GM21526 (cell line): ENCODE data around the gene ALG6.
"Not testable (repeated sequence)": the region's sequence is repeated elsewhere in the genome, so short reads cannot be mapped to it uniquely, and the experiment has no call there.

ENCODE experiments used
- ATAC-seq: cut with Tn5 transposase; IDR thresholded peaks from one replicate; pipeline ENCODE4 v1.9.1; 2021; ENCODE audit warnings: moderate library complexity; ENCODE audit not compliant: unreplicated experiment, low FRiP score

ALG6 gene

DNA sequence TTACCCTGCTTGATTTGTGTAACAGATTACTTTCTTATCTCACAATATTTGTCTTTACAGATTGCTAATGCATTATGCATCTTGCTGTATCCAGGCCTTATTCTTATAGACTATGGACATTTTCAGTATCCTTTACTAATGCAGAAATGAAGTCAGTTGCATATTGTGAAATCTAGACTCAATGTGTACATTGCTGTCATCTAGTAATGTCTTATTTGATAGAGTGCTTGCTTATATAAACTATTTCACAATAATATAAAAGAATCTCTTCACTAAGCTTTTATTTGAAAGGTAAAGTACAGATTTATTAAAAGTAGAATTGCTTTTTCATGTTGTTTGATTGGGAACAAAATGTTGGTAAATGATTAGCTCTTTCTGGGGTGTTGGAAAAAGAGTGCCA, 39.6 kb downstream of the ALG6 start:
- ATAC-seq: no peak

DNA sequence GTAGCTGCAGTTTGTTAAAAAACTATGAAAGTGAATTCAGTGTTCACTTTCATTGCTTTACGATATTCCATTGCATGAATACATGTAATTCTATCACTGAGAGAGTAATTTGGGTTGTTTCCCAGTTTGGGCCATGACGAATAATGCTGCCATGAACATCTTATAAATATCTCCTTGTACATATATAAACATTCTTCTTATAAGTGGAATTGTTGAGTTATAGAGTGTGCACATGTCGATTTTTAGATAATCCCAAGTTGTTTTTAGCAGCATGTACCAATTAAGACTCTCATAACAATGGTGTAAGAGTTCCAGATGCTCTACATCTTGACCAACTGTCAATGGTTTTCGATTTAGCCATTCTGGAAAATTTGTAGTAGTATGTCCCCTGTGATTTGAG, 40.9 kb downstream of the ALG6 start:
- no peak for ATAC-seq

GRCh38 chr1:63411066-63411465, 43.6 kb downstream of the ALG6 start:
- no peak for ATAC-seq

GRCh38 chr1:63413394-63413793, 46.0 kb downstream of the ALG6 start:
- ATAC-seq: no peak

GRCh38 chr1:63414691-63415365, 47.4 kb downstream of the ALG6 start:
- ATAC-seq: no peak

DNA sequence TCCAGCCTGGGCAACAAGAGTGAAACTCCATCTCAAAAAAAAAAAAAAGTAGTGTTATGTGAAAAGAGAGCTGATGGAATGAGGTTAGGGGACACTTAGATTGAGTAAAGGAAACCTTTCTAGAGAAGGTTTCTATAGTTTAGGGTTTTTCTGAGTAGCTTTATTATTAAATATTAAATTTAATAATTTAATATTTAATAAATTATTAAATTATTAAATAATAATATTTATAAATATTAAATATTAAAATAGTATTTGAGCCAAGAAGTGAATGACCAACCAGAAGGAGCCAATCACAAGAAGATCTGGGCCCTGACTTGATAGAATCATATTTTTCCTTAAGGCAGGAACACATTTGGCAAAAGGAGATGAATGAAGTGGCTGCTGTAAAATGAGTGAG, 50.7 kb downstream of the ALG6 start:
- ATAC-seq: no peak

DNA sequence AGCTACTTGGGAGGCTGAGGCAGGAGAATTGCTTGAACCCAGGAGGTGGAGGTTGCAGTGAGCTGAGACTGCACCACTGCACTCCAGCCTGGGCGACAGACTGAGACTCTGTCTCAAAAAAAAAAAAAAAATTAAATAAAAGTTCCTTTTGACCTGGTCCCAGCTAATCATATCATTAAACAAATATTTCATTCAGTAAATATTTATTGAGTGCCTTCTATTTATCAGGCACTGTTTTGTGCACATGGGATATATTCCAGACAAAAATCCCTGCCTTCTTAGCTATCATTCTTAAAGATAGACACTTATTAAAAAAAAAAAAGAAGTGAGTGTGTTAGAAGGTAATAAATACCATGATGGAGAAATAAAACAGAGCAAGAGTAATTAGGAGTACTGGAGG, 53.3 kb downstream of the ALG6 start:
- not testable (repeated sequence) for ATAC-seq

GRCh38 chr1:63423649-63424048, 56.2 kb downstream of the ALG6 start:
- no peak for ATAC-seq

DNA sequence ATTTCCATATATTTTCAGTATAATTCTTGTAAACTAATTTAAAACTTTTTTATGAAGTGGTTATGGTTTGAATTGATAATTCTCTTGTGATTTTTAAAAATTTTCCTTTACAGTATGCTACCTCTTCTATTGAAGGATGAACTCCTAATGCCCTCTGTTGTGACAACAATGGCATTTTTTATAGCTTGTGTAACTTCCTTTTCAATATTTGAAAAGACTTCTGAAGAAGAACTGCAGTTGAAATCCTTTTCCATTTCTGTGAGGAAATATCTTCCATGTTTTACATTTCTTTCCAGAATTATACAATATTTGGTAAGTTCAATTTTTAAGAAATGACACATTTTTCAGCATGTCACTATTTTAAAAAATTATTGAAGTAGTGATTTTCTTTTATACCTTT, 61.4 kb downstream of the ALG6 start:
- ATAC-seq: no peak

GRCh38 chr1:63429281-63429680, 61.9 kb downstream of the ALG6 start:
- ATAC-seq: no peak

- no peak for ATAC-seq
These were observed 67.7 kb downstream of the ALG6 start for GRCh38 chr1:63435161-63435560.

DNA sequence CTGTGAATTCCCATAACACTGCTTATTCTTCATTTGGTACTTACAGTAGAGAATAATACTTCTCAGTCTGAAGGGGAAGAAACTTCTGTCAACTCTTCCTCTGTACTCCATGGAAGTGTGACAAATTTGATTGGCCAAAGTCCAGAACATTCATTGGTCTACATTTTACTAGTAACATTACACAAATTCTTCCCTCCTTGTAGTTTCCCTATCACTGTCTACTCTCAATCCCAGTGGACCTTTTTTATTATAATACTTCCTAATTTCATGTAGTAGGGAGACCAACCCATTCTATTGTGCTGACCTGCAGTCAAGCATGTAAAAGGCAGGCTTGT, 74.7 kb downstream of the ALG6 start:
- no peak for ATAC-seq

GRCh38 chr1:63448731-63449246, 81.4 kb downstream of the ALG6 start:
- ATAC-seq: no peak

DNA sequence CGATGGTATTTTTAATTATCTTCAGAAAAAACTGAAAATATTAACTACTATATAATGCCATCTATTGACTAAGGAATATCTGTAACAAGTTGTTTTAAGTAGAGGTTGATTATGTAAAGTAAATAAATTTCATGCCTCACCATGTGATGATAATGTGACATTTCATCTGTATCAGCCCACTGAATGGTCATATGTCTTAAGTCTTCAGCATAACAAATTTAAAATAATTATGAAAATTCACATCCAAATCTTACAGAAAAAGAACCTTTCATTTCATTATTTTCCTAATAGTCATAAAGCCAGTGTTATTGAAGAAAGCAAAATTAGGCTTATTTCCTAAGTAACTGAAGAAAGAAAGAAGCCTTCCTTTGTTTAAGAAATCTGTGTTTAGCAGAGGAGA, 83.0 kb downstream of the ALG6 start:
- no peak for ATAC-seq

- ATAC-seq: no peak
These were observed 85.8 kb downstream of the ALG6 start for GRCh38 chr1:63453232-63453631.

DNA sequence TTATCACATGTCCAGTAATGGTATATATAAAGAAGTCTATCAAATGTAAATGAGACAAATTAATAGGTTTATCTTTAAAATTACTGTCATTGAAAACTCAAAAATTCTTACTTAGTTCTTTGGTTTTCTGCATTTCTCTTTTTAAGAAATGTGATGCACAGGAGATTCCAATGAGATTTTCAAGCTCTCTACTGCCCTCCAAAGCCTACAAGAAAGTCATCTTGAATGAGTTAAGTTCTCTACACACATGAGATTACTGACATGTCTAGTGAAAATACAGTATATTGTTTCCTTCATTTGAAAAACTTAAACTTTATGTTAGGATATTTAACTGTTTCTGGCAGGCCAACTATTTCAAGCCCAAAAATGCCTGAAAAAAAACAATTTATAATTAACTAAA, 86.8 kb downstream of the ALG6 start:
- no peak for ATAC-seq

DNA sequence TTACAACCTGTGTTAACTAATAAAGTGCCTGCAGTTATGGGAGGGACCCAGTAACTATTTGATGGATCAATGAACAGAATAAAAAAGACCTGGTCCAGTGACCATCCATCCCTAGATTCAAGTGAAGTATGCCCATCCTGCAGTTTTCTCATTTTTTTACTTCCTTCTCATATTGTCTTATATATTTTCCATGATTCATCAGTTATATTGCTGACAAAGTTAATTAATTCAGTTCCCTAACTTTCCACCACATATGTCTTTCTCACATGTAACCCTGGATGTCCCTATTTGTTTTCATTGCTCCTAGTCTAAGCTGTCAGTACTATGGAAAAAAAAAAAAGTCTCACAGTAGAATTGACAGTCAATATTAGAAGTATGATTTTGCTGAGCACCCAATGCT, 91.3 kb downstream of the ALG6 start:
- no peak for ATAC-seq

DNA sequence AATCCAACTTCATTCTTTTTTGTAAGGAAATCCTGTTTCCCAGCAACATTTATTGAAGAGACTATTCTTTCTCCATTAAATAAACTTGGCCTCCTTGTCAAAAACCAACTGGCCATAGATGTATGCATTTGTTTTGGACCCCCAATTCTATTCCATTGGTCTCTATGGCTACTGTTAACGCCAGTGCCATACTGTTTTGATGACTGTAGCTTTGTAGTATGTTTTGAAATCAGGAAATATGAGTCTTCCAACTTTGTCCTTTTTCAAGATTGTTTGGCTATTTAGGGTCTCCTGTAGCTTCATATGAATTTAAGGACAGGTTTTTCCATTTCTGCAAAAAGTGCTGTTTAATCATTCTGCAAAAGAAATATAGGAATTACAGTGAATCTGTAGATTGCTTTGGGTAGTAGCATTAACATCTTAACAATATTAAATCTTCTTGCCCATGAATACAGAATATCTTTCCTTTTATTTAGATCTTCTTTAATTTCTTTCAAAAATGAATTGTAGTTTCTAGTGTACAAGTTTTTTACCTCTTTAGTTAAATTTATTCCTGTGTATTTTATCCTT, 94.3 kb downstream of the ALG6 start:
- ATAC-seq: no peak

GRCh38 chr1:63463248-63463647, 95.8 kb downstream of the ALG6 start:
- ATAC-seq: no peak

- no peak for ATAC-seq
These were observed 98.8 kb downstream of the ALG6 start for GRCh38 chr1:63466181-63466580.

GRCh38 chr1:63466759-63467158, 99.3 kb downstream of the ALG6 start:
- no peak for ATAC-seq

DNA sequence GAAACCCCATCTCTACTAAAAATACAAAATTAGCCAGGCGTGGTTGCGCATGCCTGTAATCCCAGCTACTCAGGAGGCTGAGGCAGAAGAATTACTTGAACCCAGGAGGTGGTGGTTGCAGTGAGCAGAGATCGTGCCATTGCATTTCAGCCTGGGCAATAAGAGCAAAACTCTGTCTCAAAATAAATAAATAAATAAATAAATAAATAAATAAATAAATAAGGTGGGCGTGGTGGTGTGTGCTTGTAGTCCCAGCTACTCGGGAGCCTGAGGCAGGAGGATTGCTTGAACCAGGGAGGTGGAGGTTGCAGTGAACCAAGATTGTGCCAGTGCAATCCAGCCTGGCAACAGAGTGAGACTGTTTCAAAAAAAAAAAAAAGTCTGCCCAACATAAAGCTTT, 101.3 kb downstream of the ALG6 start:
- ATAC-seq: not testable (repeated sequence)

DNA sequence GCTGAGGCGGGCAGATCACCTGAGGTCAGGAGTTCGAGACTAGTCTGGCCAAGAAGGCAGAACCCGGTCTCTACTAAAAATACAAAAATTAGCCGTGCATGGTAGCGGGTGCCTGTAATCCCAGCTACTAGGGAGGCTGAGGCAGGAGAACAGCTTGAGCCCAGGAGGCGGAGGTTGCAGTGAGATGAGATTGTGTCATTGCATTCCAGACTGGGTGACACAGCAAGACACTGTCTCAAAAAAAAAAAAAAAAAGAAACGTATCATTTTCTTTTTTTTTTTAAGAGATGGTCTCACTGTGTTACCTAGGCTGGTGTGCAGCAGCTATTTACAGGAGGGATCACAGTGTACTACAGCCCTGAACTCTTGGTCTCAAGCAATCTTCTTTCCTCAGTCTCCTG, 108.3 kb downstream of the ALG6 start:
- ATAC-seq: no peak
